CD4-positive, alpha-beta T cell treated with Interleukin-1 beta for 1 hour (primary cell): Measurements from ENCODE around the gene AGAP2.
A peak's percentile ranks its signal among the peaks of the same experiment; 100 is the strongest.

ENCODE experiments used
- DNase-seq, 2 donors: peaks; one replicate each; pipeline ENCODE4 v3.0.0-alpha.2; 2020 to 2022

Gene AGAP2

DNA sequence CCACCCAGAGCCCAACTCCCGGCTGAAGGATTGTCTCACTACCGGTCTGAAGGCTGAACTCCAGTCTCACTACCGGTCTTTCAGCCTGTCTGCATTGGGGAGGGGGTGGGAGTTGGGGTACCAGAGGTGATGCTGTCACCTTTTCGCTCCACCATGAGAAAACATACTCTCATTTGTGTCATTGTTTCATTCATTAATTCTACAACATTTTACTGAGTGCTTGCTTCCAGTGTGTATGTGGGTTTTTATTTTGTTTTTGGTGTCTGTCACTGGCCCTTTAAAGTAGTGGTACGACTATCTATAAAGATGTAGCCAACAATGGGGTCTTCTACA is 14.1 kb upstream of the AGAP2 start:
- DNase-seq: no peak

DNA sequence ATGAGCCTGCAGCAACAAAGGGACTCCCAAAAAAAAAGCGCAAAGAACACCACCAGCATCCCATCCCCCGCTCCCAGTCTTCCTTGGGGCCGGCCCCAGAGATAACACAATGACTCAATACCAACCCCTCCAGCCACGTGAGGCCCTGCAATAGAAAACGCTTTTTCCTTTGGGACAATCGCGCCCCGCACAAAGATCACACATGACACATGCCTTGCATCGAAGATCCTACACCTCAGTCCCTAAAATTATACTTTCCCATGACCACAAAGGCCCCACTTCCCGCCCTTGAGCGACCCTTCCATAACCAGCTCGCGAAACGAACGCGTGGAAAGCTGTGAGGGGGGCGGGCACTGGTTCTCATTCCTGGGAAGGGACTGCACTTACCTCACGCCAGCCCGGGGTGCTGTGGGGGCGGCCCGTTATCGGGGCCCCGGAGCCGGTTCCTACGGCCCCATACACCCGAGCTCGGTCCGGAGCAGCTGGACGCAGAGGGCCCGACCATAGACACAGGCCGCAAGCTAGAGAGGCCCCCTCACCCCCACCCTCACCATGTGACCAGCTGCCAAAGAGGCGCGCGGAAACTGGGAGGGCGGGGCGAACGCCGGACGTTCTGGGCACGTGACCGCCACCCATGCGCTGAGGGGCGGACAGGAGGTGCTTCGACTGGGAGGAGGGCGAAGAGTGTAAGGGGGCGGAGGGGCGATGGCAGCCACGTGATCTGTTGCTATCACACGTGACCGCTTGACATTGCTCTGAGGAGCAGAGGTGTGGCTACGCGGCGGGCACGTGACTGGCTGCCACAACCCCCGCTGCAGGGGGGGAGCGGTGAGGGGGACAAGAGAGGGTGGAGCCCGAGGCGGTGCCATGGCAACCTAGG is 13.5 kb upstream of the AGAP2 start, which contains the start of gene CDK4:
TSS of gene CDK4 (minus strand) at position 523 of the 880 bp plus-strand sequence. CDS start 593 bp downstream, outside the sequence.
- DNase-seq: peak; percentile 99 to 100

DNA sequence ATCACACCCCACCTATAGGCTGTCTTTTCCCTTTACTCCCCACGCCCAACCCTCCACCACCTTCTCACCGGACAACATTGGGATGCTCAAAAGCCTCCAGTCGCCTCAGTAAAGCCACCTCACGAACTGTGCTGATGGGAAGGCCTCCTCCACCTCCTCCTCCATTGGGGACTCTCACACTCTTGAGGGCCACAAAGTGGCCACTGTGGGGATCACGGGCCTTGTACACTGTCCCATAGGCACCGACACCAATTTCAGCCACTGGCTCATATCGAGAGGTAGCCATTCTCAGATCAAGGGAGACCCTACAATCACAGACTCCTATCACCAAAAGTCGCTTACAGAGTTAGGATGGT is 12.9 kb upstream of the AGAP2 start:
- DNase-seq: no peak

DNA sequence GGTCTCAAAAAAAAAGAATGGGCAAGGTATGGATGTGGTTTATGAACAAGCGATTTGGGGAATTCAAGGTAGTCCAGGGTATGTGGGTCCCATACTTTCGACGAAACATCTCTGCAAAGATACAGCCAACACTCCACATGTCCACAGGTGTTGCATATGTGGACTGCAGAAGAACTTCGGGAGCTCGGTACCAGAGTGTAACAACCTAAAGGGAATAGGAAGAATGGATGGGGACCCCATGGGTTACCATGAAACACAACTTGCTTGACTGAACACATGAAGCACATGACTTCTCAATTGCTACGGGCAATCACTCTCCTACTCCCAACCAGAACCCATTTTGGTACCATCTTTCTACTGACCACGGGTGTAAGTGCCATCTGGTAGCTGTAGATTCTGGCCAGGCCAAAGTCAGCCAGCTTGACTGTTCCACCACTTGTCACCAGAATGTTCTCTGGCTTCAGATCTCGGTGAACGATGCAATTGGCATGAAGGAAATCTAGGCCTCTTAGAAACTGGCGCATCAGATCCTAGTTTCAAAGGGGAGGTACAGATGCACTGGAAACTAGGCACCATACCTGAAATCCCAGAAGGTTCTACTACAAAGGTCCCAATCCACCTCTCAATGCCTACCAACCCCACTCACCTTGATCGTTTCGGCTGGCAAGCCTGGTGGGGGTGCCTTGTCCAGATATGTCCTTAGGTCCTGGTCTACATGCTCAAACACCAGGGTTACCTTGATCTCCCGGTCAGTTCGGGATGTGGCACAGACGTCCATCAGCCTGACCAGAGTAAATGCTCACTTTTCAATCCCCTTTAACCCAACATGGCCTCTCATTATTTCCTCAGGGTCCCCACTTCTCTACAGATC is 12.3 kb upstream of the AGAP2 start:
- no peak for DNase-seq

DNA sequence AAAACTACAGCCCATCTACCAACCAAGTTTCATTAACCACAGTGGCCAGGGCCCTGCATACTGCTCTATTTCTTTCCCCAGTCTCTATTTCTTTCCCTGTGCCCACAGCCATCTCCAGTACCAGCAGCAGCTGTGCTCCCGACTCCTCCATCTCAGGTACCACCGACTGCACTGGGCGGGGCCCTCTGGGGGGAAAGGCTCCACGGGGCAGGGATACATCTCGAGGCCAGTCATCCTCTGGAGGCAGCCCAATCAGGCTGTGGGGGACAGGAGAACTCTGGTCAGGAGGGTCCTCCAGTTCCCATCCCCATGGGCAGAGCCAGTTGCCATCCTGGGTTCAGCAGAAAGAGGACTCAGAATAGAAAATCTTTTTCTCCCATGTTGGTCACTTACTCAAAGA is 10.5 kb upstream of the AGAP2 start:
- no peak for DNase-seq

DNA sequence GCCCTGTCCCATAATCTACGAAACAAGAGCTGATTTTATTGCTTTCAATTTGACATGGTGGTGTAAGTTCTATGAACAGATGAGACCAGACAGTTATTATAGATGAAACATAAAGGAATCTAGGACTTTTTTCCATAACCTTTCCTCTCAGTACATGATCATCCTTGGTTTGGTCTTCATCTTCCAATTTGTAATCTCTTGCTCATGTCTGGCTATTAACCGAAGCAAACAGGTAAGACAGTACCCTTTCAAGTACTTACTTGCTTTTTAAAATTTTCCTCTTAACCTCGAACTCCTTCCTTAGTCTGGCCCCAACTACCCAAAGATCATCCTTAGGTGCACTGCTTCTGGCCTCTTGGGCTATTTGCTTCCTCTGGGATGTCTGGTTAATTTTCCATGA is 7.5 kb upstream of the AGAP2 start:
- DNase-seq: no peak

DNA sequence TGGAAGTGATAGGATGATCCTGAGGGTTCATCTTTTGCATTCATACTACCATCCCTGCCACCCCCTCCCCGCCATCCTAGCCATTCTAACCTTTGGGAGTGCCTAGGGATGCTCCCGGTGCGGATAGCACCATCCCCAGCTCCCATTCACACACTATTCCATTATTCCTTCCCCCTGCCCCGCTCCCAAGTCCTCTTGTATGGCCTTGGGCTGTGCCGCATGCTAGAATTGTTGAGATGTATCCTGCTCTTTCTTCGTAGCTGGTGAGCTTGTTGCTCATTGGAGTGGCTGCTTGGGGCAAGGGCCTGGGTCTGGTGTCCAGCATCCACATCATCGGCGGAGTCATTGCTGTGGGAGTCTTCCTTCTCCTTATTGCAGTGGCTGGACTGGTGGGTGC is 6.9 kb upstream of the AGAP2 start:
- no peak for DNase-seq

DNA sequence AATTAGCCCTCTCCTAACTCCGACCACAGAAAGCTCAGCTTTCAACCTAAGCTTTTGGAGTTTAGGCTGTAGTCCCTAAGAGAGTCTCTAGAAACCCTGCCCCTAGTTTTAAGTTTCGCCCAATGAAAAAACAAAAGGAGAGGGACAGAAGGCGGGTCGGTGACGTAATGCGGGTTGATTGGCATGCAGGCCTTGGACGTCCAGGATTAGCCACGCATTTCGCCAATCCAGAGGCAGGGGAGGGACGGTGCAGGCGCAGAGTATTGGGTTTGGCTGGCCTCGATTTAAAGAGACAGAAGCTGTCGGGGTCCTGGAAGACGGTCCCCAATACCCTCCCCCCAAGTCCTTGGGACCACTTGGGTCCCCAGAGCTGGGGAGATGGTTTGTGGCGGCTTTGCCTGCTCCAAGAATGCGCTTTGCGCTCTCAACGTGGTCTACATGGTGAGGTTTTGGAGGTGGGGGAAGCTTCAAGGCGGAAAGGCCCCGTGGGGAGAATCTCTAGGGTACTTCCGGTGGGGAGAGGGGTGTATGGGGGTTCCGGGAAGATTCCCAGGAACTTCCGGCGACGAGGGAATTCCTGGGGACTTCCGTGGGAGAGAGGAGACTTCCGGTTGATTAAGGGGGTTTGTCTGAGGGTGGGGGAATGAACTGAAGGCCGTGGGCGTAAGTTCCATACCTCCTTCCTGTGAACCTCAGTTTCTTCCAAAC is 6.4 kb upstream of the AGAP2 start, which contains the start of gene TSPAN31:
TSS of gene TSPAN31 (plus strand) at position 263 of the 708 bp plus-strand sequence. CDS start at position 379, 116 bp downstream.
- DNase-seq: peak; percentile 96 to 97

DNA sequence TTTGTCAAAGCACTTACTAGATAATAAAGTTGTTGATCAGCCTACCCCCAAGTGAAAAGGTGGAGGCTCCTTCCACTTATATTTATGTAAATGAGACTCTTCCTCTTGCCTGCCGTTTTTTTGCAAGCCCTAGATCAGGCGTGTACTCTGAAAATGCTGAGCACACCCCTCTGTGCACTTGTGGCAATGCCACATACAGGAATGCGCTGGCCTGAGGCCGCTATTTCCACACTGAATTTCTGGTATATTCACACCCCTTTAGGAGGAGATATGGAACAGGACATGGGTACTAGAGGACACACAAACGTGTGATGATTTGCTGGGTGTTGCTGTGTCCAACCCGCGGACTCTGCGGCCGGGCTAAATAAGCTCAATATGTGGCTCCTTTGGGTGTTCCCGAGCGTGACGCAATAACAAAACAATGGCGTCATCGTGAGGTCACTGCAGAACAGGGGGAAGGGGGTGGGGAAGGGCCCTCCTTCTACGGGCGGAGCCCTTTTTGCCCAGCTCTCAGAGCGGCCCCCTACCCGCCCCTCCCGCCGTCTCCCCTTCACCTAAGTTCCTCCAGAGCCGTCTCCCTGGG is 5.7 kb upstream of the AGAP2 start:
- DNase-seq: peak; percentile 86

DNA sequence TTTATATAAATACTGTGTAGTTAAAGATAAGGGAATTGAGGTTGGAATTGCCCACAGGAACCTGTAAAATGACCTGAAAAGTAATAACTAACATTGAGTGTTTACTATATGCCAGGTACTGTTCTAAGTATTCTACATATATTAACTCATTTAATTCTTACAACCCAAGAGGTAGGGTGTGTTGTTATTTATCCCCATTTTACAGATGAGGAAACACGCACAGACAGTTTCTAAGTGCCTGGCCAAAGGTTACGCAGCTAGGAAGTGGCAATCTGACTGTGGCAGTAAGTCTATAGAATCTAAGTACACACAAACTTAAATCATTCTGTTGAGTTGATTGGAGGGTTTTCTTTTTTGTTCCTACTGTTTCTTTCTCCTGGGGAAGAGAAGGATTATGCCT is 5.2 kb upstream of the AGAP2 start:
- DNase-seq: no peak

DNA sequence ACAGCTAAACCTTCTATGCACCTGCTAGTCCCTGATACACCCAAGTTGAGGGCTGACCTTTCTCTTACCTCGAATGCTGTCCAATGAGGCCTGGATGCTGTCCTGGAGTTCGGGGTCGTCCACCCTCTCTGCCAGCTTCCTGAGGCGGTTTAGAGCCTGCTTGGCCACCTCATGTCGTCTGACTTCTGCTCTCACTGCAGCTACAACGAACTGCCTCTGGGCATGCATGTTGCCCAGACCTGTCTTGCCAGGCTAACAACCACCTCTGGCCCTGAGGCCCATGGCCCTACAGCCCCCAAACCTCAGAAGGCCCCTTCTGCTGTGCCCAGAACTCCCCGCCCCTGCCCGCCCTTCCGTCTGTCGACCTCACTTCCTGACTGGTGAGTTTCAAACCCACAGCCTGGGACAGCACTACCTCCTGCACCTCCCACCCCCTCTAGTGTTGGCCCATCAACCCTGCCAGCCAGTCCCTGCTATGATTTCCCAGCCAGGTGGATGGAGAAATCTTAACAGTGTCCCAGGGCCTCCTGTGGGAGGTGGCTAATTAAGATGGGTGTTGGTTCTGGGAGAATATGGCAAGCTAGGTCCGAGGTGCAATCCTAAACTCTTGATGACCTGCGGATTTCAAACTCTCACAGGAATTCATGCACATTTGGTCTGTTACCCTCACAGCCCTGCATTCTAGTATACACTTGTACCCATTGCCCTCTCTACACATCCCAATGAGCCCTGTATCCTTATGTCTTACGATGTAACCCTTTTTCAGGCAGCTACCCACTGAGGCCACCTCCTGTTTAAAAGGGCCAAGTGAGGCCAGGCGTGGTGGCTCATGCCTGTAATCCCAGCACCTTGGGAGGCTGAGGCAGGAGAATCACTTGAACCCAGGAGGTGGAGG is 3.5 kb upstream of the AGAP2 start:
- DNase-seq: peak; percentile 87 to 88

DNA sequence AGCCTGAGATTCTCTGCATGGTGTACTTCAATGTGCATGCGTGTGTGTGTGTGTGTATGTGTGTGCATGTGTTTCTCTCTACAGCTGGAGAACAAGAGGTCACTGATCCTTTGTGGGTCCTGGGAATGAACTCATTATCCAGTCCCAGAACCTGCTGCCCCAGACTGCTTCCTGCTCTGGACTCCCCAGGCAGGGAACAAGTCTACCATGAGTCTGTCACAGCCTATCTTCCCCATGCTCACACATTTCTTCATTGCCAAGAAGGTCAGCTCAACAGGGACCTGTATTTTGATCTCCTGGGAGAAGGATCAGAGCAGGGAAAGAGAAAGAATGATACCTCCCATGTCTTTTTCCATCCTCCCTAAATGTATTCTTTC is 2.9 kb upstream of the AGAP2 start:
- no peak for DNase-seq

DNA sequence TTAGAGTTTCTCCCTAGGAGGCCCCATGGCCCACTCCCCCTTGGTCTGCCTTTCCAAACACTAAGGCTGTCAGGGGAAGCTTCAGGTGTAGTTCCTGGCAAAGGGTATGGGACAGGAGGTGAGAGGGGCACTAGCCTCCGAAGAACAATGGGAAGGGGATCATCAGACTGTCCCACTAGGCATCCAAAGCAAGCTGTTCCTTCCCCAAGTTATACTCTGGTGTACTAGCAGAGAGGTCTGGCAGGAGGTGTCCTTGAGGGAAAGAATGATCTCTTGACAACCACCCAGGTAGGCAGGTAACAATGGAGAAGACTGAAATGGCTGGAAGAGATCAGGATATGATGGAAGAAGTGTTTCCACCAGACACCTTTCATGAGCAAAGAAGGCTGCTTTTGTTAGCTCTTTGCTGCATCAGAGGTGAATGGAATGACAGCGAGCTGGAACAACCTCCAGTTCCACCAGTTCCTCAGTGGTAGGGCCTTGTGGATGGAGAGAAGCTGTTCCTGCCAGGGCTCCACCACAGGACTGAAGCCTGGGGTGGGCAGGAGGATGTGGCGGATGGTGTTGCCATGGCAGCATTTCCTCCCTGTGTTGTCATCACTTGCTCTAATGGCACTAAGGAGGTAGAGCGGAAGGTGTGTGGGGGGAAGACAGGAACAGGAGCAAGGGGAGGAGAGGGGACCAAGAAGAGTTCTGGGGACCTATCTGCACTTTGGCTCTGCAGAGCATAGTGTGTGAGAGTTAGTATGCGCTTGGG is 2.3 kb upstream of the AGAP2 start:
- DNase-seq: peak; percentile 87 to 88

DNA sequence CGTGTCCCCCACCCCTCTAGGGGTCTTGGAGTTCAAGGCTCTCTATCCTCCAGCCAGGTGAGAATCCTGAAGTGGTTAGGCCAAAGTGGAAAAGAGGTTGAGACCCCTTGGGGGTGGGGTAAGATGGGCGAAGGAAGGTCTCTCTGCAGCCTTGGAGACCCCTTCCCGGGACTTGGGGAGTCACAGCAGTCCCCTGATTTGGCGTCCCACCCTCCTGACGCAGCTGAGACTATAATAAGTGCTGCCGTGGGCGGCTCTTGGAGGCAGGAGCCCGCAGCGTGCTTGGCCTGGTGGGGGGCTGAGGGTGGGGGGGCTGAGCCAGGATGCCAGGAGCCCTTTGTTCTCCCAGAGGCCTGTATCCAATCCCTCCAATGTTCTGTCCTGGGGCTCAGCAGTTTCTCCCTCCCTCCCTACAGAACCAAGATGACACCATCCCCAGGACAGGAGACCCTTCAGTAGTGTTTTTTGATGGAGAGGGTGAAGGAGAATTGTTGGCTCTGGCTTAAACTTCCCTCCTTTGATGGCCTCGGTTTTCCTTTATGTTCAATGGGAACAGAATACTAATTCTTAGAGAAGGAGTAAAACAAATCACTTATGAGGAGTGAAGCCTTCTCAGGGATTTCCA is 1.5 kb upstream of the AGAP2 start:
- DNase-seq: no peak

DNA sequence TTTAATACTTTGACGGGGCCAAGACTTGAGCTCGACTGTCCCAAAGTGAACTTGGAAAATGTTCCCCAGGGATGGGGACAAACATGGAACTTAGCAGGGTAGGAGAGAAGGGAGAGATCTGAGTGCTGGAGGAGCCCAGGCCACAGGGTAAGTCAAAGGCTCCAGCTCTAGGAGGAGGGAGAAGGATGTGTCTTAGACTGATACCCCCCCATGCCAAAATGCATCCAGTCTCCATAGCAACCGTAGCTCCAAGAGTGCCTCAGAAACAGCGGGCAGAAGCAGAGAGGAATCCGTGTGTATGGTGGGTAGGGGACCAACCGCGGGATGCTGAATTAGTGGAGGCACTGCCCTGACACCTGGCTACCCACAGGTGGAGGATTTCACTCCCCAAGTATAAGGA is 845 bp upstream of the AGAP2 start:
- no peak for DNase-seq

DNA sequence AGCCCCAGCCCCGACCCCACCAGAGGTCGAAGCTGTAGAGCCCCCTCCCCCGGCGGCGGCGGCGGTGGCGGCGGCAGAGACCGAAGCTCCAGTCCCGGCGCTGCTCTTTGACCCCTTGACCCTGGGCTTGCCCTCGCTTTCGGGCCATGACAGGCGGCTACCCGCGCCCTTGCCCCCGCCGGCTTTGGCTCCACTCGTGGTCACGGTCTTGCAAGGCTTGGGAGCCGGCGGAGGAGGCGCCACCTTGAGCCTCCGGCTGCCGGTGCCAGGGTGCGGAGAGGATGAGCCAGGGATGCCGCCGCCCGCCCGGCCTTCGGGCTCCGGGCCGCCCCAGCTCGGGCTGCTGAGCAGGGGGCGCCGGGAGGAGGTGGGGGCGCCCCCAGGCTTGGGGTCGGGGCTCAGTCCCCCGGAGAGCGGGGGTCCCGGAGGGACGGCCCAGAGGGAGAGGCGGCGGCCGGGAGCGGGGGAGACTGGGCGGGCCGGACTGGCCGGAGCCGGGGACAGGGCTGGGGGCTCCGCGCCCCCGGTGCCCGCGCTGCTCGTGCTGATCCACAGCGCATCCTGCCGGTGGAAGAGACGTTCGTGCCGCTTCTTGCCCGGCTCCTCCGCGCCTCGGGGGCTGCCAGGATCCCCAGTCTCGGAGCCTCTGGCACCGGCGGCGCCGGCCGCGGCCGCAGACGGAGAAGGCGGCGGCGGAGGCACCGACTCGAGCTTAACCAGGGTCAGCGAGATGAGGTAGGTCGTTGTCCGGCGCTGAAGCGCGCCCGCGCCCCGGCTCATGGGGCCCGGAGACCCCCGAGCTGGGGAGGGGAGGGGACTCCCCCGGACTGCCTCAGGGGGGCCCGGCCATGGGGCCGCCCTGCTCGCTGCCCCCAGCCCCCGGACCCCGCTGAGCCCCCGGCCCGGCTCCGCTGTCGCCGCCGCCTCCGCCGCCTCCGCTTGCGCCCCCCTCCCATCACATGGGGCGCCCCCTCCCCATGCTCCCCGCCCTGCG is 778 bp downstream of the AGAP2 start:
- DNase-seq: no peak

DNA sequence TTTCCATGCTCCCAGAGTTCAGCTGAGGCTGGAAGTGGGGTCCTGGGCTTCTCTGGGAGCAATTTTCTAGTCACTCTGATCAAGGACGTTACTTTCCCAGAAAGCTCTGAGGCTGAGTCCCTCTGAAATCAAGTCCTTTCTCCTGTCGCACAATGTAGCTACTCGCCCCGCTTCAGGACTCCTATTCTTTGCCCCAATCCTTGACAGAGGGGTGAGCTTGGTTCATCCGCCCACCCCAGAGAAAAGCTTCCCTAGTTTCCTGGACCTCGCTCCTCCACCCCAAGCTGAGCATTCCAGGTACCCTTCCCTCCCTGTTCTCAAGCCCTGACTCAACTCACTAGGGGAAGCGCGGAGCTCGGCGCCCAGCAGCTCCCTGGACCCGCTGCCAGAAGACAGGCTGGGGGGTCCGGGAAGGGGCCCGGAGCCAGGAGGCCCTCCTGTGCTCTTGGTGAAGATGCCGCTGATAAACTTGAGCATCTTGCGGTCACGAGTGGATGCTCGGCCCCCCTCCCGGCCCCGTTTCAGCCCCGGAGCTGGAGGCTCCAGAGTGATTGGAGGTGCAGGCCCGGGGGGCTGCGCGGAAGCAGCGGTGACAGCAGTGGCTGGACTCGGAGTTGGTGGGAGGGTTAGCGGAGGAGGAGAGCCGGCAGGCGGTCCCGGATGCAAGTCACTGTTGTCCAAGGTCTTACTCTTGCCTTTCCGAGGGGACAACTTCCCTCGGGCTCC is 1.6 kb downstream of the AGAP2 start:
- DNase-seq: no peak

DNA sequence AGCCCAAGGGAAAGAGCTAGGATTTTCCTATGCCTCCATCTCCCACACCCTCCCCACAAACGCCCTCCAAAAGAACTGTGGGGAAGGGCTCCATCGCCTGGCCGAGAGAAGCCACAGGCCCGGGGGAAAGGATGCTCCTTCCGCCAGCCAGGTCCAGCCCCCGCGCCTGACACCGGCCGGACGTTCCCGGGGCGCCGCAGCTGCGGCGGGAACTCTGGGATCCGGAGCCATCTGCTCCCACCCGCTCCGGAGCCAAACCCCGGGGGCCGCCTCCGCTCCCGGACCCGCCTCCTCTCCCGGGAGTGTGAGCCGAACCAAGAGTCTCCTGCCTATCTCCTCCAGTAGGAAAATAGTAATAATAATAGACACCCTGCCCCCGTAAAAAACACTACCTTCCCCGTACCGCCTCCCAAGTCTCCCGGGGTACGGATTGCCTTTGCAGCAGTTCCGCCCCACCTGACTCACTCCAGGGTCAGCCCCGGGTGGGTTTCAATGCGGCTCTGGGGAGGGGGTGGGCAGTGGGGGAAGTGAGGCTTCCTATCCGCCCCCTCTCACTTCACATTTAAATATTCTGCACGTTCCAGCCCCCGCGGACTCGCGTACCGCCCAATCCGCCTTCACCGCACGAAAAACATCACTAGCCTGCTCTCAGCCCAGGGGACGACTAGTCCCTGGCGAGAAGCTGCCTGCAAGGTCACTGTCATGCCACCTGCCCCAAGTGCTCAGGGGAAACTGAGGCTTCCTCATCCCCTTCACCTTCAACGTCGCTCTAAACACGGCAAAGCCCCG is 2.4 kb downstream of the AGAP2 start:
- DNase-seq: no peak
